Astrocyte (in vitro differentiated cells and primary cell): ENCODE data around the gene GP5.

Experiments used
- CTCF ChIP-seq: IDR thresholded peaks from 2 replicates; pipeline ENCODE4 v1.5.1; 2011; ENCODE audit warnings: low read depth, mild to moderate bottlenecking, inconsistent platforms, low read length, moderate library complexity; ENCODE audit not compliant: insufficient read depth
- EZH2 ChIP-seq: IDR thresholded peaks from 2 replicates; pipeline ENCODE4 v1.6.1; 2012; ENCODE audit warnings: mild to moderate bottlenecking, low read length, inconsistent platforms; ENCODE audit not compliant: insufficient read depth

GRCh38 chr3:194364314-194364651 is 34.8 kb downstream of the GP5 start:
- TF ChIP-seq EZH2 (no peak), CTCF (no peak)
